Astrocyte (in vitro differentiated cells and primary cell): ENCODE data around the gene RBBP8NL.

Source experiments
- EZH2 ChIP-seq: IDR thresholded peaks from 2 replicates; pipeline ENCODE4 v1.6.1; 2012; ENCODE audit warnings: mild to moderate bottlenecking, low read length, inconsistent platforms; ENCODE audit not compliant: insufficient read depth
- TF ChIP-seq, protein P1 (sequence below): IDR thresholded peaks from 2 replicates; pipeline ENCODE4 v1.5.1; 2011; ENCODE audit warnings: low read depth, mild to moderate bottlenecking, inconsistent platforms, low read length, moderate library complexity; ENCODE audit not compliant: insufficient read depth

DNA sequence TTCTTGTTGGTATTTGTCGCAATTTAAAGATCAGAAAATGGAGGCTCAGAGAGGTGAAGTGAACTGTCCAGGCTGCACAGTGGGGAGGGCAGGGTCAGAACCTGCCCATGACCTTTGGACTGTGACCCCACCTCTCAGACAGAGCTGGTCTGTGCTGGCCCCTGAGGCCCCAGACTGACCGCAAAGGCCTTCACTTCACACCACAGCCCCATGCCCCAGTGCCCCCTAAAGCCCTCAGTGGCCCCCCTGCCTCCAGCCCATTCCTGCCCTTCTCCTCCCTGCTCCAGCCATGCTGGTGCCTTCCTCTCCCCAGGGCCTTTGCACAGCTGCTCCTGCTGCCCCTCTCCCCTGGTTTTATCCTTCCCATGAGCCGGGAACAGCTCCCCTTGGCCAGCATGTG lies 9.4 kb upstream of the RBBP8NL start:
- TF ChIP-seq, protein P1, sequence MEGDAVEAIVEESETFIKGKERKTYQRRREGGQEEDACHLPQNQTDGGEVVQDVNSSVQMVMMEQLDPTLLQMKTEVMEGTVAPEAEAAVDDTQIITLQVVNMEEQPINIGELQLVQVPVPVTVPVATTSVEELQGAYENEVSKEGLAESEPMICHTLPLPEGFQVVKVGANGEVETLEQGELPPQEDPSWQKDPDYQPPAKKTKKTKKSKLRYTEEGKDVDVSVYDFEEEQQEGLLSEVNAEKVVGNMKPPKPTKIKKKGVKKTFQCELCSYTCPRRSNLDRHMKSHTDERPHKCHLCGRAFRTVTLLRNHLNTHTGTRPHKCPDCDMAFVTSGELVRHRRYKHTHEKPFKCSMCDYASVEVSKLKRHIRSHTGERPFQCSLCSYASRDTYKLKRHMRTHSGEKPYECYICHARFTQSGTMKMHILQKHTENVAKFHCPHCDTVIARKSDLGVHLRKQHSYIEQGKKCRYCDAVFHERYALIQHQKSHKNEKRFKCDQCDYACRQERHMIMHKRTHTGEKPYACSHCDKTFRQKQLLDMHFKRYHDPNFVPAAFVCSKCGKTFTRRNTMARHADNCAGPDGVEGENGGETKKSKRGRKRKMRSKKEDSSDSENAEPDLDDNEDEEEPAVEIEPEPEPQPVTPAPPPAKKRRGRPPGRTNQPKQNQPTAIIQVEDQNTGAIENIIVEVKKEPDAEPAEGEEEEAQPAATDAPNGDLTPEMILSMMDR, result no peak
- TF ChIP-seq EZH2, result no peak
